Measurements from ENCODE around the gene ZNF586.
"Not testable (repeated sequence)": the region's sequence is repeated elsewhere in the genome, so short reads cannot be mapped to it uniquely, and the experiment has no call there.

ZNF586 gene

DNA sequence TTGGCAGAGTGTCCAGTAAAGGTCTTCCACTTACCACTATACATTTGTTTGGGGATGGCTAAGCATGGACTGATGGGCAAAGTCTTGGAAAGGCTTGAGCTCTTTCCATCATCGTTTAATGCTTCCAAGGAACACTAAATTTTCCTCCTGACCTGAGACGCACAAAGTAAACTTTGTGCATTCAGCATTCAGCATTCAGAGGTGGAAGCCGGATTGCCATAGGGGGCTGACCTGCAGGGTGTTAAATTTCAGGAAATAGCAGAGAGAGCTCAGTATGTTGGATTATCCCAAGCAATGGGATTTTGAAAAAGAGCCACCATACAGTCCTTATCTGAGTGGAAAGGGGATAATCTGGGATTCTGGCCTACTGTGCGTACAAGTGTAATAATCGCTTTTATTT is 31.2 kb downstream of the ZNF586 start:
- DNase-seq, result no peak

DNA sequence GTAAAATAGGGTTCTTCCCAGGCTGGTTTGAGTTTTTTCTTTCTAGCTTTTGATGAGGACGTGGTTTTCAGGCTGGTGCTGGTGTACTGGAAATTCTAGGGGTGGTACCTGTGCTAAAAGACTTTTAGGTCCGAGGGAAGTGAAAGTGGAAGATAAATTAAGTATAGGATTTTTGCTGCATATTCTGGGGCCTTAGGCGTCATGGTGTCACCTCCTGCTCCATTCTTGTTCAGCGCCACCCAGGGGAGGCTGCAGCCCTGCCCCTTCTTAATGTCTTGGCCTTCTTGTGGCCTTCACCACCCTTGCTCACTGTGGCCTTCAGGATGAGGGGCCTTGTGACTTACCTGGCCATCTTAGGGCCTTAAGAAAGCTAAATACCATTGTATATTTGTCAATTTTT is 32.8 kb downstream of the ZNF586 start:
- no peak for DNase-seq

DNA sequence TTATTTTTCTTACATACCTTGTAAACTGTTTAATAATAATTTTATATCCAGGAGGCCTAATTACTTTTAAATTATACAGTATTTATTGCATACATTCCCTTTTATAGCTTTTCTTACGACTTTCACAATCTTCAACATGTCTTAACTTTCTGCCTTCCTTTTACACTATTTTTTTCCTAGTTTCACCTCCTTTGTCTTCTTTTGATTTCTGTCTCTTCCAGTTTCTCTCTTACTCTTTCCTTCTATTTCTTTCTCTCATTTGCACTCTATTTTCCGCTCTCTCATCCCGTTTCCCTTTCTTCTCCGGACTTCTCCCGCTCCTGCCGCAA is 33.8 kb downstream of the ZNF586 start:
- DNase-seq, result no peak

DNA sequence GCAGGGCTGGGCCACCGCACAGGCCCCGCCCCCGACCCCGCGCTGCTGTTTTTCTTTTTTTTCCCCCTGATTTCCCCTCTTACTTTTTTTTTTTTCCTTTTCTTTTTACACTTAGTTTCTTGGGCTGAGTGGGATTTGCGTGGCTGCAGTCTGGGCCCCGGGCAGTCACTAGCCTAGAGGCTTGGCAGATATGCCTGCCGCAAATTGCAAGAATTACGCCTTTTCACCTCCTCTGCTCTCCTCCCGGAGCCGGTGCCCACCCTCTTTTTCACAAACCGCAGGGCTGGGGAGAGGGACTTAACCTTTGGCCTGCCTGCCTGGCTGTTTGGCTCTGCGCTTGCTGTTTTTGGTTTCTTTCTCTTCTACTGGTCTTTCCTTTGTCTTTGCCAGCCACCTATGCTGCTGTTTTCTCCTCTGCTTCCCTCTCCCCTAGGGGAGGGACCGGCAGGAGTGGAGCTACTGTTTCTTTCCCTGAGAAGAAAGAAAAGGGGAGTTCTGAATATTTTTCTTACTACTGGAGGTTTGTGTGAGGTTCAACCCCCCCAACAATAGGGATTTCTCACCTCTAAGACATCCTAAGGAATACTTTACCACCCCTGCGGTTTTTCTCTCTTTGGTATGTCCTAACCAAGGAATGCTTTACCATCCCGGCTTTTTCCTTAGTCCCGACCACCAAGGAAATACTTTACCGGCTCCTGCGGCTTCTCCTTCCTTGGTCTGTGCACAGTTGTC is 34.3 kb downstream of the ZNF586 start:
- DNase-seq, result no peak

DNA sequence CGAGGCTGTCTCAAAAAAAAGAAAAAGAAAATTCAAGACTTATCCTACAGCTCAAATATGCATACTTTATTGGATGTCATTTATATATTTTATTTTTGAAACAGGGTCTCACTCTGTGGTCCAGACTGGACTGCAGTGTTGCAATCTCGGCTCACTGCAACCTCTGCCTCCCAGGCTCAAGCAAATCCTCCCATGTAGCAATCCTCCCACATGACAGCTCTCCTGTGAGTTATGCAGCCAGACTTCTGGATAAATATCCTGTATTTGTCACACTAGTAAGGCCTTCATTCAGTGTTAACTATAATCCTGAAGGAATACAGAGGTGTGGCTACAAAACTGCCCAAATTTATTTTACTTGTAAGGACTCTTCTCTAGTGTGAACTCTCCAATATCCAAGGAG is 38.1 kb downstream of the ZNF586 start:
- no peak for DNase-seq

DNA sequence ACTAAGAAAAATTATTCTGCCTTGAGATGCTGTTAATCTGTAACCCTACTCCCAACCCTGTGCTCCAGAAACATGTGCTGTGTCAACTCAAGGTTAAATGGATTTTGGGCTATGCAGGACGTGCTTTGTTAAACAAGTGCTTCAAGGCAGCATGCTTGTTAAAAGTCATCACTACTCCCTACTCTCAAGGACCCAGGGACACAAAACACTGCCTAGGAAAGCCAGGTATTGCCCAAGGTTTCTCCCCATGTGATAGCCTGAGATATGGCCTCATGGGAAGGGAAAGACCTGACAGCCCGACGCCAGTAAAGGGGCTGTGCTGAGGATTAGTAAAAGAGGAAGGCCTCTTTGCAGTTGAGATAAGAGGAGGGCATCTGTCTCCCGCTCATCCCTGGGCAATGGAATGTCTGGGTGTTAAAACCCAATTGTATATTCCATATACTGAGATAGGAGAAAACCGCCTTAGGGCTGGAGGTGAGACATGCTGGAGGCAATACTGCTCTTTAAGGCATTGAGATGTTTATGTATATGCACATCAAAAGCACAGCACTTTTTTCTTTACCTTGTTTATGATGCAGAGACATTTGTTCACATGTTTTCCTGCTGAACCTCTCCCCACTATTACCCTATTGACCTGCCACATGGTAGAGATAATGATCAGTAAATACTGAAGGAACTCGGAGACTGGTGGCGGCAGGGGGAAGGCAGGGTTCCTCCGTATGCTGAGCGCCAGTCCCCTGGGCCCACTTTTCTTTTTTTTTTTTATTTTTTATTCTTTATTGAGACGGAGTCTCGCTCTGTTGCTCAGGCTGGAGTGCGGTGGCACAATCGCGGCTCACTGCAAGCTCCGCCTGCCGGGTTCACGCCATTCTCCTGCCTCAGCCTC is 41.2 kb downstream of the ZNF586 start:
- DNase-seq, result not testable (repeated sequence)

DNA sequence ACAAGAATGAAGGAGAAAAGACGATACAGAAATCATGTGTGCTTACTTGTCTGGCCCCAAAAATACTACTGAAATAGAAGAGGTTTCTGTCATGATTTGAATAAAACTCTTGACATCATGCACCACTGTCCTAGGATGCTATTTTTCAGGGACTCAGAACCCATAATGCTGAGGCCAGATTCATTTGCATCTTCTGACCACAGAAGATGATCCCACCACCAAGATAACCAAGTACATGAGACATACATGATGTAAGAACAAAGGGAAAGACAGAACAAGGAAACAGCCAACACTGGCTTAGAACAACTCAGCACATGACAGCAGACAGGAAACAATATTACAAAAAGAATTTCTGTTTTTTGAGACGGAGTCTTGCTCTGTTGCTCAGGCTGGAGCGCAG is 42.8 kb downstream of the ZNF586 start:
- no peak for DNase-seq

DNA sequence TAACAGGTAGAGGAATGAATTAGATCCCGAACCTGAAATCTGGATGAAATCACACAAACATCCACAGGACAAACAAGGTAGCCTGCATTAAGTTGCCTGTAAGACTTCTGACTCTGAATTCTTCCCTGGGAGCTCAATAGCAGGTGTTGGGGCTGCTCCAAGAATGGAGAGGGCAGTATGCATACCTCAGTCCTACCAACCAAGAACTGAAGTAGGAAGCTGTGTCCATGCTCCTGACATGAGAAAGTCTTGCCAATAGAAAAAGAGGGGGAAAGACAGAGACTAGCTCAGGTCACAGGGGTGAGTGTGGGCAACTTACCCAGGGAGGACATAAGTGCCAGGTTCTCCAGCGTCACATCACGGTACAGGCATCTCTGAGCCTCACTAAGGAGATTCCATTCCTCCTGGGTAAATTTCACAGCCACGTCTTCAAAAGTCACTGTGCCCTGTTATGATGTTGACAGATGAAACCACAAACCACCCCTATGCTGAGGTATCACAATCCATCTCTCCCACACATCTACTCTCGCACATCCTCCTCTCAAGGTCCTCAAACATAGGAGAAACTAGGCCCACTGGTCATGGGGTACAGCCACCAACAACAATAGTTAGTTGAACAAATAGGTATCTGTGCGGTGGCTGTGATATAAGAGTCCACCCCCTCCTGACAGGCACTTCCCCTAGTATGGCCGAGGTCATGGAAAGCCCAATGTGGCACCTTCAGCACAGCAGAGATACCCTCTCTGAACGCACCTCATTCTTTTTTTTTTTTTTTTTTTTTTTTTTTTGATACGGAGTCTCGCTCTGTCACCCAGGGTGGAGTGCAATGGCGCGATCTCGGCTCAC is 43.7 kb downstream of the ZNF586 start:
- DNase-seq, result not testable (repeated sequence)

DNA sequence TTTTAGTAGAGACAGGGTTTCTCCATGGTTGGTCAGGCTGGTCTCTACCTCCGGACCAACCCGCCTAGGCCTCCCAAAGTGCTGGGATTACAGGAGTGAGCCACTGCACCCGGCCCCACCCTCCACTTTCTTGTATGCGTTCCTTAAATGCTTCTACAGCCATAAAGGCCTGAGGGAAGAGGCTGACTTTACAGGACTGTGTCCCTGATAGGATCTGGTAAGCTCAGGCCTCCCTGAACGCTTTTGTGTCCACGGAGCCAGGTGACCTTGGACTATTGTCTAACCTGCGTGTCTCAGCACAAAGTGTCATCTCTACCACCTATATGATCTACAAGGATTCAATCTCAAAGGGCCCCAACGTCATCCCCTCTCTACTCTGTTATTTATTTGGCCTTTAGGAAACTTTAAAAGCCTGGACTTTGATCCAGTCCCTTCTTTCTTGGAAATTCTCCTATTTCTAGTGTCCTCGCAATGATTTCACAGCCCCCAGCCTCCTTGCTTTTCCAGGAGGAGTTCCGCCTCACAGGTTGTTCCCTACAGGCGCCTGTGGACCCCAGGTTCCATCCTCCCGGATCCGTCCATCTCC is 44.5 kb downstream of the ZNF586 start:
- DNase-seq, result no peak

DNA sequence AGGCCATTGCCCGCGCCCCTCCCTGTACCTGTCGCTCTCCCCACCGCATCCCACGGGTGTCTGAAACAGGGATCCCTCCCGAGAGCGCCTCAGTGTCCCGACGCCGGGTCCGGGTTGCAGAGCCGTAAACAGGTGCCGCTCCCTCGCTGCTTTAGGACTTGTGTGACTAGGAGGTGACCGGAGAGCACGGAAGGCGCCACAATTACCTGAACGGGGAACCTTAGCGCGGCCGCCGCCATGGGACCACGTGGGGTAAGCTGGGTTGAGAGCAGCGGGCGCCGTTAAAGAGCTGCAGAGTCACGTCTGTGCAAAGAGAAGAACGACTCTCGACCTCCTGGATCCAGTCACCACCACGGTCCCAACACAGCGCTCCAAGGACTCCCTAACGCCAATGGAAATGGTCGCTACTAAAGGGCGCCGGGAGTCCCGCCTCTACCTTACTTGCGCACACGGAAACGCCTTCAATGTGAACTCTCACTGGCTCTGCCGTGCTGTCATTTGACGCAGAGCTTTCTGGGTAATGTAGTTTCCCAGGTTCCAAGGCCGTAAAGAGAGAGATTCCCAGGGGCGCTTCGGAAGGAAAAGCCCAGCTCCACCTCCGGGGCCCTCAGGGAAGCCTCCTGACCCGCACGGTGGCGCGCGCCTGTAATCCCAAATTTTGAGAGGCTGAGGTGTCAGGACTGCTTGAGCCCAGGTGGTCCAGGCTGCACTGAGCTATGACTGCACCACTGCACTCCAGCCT is 45.2 kb downstream of the ZNF586 start, which contains the start of gene ZNF552:
Gene ZNF552, minus strand, starts transcription at position 409 of the 742 bp plus-strand sequence. Its CDS starts 170 bp downstream, at position 239.
- DNase-seq, result peak; percentile 85

DNA sequence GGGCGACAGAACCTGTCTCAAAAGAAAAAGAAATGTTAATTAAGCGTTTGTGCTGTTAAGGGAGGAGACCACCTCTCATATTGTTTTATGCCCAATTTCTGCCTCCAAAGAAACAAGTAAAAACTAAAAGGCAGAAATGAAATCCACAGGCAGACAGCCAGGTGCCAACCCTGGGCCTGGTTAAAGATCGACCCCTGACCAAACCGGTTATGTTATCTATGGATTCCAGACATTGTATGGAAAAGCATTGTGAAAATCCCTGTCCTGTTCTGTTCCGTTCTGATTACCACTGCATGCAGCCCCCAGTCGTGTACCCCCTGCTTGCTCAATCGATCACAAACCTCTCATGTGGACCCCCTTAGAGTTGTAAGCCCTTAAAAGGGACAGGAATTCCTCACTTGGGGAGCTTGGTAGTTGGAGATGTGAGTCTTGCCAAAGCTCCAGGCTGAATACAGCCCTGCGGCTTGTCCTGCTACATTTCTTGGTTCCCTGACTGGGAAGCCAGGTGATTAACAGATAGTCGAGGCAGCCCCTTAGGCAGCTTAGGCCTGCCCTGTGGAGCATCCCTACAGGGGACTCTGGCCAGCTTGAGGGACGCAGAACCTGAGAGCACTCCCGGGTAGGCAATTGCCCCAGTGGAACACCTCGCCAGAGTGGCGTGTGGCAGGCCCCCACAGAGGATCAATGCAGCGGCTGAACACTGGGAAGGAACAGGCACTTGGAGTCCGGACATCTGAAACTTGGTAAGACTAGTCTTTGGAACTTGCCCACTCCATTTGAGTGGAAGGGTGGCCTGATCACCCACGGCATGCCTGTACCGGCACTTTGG is 46.0 kb downstream of the ZNF586 start:
- no peak for DNase-seq

DNA sequence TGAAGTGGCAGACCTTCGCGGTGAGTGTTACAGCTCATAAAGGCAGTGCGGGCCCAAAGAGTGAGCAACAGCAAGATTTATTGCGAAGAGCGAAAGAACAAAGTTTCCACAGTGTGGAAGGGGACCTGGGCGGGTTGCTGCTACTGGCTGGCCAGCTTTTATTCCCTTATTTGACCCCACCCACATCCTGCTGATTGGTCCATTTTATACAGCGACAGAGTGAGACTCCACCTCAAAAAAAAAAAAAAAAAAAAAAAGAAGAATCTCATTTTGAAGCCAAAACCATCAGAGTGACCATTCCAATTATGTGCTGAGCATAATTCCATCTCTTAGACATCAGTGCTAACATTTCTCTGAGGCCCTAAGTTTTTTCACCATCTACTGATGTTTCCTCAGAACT is 47.2 kb downstream of the ZNF586 start:
- DNase-seq, result no peak

DNA sequence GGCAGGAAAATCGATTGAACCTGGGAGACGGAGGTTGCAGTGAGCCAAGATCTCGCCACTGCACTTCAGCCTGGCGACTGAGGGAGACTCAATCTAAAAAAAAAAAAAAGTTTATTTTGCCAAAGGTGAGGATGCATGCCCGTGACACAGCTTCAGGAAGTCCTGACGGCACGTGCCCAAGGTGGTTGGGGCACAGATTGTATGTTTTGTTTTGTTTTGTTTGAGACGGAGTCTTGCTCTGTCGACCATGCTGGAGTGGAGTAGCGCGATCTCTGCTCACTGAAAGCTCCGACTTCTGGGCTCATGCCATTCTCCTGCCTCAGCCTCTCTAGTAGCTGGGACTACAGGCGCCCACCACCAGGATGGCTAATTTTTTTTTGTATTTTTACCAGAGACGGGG is 48.5 kb downstream of the ZNF586 start:
- no peak for DNase-seq

DNA sequence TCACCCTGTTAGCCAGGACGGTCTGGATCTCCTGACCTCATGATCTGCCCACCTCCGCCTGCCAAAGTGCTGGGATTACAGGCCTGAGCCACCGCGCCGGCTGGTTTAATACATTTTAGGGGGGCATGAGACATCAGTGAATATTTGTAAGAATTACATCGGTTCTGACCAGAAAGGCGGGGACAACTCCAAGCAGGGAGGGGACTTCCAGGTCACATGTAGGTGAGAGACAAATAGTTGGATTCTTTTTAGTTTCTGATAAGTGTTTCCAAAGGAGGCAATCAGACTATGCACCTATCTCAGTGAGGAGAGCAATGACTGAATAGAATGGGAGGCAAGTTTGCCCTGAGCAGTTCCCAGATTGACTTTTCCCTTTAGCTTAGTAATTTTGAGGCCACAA is 48.9 kb downstream of the ZNF586 start:
- no peak for DNase-seq

DNA sequence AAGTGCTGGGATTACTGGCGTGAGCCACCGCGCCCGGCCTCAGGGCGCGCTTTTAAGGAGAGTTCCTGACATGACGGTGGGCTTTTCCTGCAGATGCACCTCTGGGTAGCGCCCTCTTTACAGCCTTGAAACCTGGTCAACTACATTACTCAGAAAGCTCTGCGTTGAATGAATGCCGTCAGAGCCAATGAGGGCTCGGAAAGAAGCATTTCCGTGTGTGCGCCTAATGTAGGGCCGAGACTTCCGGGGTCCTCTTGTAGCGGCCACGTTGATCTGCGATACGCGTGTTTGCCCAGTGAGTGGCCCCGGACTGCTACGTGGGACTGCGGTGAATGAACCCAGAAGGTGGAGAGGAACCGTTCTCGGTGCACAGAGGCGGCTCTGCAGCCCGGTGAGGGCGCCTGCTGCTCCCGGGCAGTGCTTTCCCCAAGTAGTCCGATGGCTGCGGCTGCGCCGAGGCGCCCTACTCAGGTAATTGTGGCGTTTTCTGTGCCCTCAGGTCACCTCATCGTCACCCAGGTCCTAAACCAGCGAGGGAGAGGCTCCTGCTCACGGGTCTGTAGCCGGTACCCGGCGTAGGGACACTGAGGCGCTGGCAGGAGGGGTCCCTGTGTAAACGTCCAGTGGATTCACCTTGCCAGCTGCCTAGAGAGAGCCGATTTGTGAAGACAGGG is 50.1 kb downstream of the ZNF586 start:
- peak; percentile 89 for DNase-seq

DNA sequence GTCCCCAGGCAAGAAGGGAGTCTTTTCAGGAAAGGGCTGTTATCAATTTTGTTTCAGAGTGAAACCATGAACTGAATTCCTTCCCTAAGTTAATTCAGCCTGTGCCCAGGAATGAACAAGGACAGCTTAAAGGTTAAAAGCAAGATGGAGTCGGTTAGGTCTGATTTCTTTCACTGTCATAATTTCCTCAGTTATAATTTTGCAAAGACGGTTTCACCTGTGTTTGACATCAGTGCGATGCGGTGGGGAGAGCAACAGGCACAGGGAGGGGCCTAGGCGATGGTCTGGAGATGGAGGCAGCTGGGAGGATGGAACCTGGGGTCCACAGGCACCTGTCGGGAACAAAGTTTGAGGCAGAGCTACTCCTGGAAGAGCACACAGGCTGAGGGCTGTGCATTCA is 51.1 kb downstream of the ZNF586 start:
- DNase-seq, result no peak

DNA sequence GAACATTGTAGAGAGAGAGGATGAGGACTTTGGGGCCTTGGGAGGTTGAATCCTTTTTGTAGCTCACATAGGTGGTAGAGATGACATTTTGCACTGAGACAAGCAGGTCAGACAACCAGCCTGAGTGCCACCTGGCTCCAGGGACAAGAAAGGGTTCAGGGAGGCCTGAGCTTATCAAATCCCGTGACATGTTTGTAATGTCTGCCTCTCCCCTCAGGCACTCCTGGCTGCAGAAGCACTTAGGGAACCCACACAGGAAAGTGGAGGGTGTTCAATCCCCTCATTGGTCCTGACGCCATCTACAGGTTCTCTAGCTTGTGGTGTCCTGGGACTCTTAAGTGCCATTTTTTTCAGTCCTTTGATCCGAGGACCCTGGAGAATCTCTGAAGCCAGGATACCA is 51.6 kb downstream of the ZNF586 start:
- DNase-seq, result not testable (repeated sequence)

DNA sequence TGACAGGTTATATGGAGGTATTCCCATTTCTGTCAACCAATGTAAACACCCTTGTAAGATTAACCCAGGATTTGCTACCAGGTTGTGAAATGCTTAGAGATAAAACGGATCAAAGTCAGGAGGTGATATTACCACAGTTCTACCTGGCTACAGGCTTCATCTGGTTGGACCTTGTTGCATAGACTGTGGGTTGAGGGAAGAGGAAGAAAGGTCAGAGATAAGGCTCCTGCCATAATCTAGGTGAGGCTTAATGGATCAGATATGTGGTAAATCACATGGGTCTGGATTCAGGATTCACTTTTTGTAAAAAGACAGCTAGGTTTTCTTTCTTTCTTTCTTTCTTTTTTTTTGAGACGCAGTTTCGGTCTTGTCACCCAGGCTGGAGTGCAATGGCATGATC is 52.0 kb downstream of the ZNF586 start:
- DNase-seq, result not testable (repeated sequence)

DNA sequence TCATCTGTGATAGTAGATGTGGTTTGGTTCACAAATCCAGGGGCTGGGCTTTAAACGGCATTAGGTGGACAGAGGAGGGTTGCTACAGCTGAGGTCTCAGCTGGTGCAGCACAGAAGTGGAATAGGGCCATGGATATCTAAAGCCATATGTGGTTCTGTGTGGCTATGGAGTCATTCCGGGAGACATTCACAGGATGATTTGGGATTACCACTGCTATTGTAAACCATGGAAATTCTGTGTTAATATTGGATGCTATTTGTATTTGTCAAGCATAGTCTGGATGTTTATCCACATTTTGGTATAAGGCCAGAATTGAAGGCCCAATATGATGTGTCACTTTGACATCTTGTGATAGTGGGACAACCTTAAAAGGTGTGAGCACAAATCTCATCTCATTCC is 53.7 kb downstream of the ZNF586 start:
- not testable (repeated sequence) for DNase-seq

DNA sequence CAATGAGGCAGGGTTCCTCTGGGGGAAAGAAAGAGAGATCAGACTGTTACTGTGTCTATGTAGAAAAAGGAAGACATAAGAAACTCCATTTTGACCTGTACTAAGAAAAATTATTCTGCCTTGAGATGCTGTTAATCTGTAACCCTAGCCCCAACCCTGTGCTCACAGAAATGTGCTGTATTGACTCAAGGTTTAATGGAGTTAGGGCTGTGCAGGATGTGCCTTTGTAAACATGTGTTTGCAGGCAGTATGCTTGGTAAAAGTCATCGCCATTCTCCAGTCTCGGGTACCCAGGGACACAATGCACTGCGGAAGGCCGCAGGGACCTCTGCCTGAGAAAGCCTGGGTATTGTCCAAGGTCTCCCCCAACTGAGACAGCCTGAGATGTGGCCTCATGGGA is 54.1 kb downstream of the ZNF586 start:
- DNase-seq, result not testable (repeated sequence)

DNA sequence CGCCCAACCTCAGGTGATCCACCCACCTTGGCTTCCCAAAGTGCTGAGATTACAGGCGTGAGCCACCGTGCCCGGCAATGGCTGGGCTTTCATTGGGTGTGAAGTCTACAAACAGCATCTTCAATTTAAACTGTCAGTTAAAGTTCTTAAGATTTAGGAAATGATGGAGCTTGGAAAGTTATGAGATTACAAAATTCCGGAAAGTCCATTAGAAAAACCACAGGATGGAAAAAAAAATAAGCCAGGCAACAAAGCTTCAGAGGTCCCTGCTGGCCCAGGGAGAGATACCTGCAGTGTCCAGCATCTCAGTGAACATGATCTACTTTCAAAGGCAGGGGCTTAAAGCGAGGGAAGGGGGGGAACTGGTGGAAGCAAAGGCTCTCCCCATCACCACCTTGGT is 56.0 kb downstream of the ZNF586 start:
- no peak for DNase-seq
